Tongue (tissue), 2 donors: ENCODE measurements around the gene CTSW. TPM values are rescaled to one million over a fixed set of nuclear protein-coding genes. Genes with fewer than 3 reads are reported as not detected.

ENCODE experiments used
- DNase-seq: peaks from one replicate; pipeline ENCODE4 v3.0.0-alpha.2; 2015
- total RNA-seq: library from RNA; depleted of rRNA; stranded (reverse); fragments of >200 nt; gene quantifications from one replicate; pipeline ENCODE4 v1.2.3, GENCODE V29; 2014

CTSW gene
- total RNA-seq, 1 donor from 2014 or later = 0.82 TPM

GRCh38 chr11:65928667-65929066 lies 49.0 kb downstream of the CTSW start:
- DNase-seq = no peak

- no peak for DNase-seq
Observed at GRCh38 chr11:65931773-65932557, 52.3 kb downstream of the CTSW start.

DNA sequence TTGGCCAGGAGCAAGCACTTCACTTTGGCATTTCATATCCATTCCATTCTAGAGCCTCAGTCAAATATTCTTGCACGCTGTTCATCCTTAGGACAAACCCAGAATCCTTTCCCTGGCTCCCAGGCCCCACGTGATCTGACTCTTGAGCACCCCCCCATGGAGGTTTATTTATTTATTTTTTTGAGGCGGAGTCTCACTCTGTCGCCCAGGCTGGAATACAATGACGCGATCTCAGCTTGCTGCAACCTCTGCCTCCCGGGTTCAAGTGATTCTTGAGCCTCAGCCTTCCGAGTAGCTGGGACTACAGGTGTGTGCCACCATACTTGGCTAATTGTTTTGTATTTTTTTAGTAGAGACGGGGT lies 52.9 kb downstream of the CTSW start:
- no peak for DNase-seq

Other genes starting within 250 kb of the CTSW start
- 23.5 TPM for gene SIPA1, start 241.7 kb upstream of the CTSW start, total RNA-seq
- 18.8 TPM for gene RELA, start 216.9 kb upstream of the CTSW start, total RNA-seq
- 39.5 TPM for gene KAT5, start 167.6 kb upstream of the CTSW start, total RNA-seq
- gene RNASEH2C, start 159.0 kb upstream of the CTSW start, total RNA-seq = 20.2 TPM
- 4.6 TPM for gene AP5B1, start 98.9 kb upstream of the CTSW start, total RNA-seq
- gene OVOL1, start 92.8 kb upstream of the CTSW start, total RNA-seq = 2.1 TPM
- gene SNX32, start 45.9 kb upstream of the CTSW start, total RNA-seq = 0.10 TPM
- gene CFL1, start 21.7 kb upstream of the CTSW start, total RNA-seq = 413 TPM
- gene MUS81, start 19.4 kb upstream of the CTSW start, total RNA-seq = 48.4 TPM
- 39.7 TPM for gene EFEMP2, start 7.0 kb upstream of the CTSW start, total RNA-seq
- 90.9 TPM for gene FIBP, start 8.6 kb downstream of the CTSW start, total RNA-seq
- 26.2 TPM for gene CCDC85B, start 10.8 kb downstream of the CTSW start, total RNA-seq
- gene FOSL1, start 20.6 kb downstream of the CTSW start, total RNA-seq = 0.21 TPM
- 30.1 TPM for gene C11orf68, start 39.2 kb downstream of the CTSW start, total RNA-seq
- 49.2 TPM for gene DRAP1, start 39.6 kb downstream of the CTSW start, total RNA-seq
- gene TSGA10IP, start 65.6 kb downstream of the CTSW start, total RNA-seq = not detected
- 66.7 TPM for gene SART1, start 81.9 kb downstream of the CTSW start, total RNA-seq
- gene EIF1AD, start 122.3 kb downstream of the CTSW start, total RNA-seq = 34.2 TPM
- 29.8 TPM for gene BANF1, start 122.7 kb downstream of the CTSW start, total RNA-seq
- gene CST6, start 132.2 kb downstream of the CTSW start, total RNA-seq = 2.3 TPM
- not detected for gene CATSPER1, start 146.6 kb downstream of the CTSW start, total RNA-seq
- not detected for gene GAL3ST3, start 169.3 kb downstream of the CTSW start, total RNA-seq
- 95.4 TPM for gene SF3B2, start 172.5 kb downstream of the CTSW start, total RNA-seq
- 27.0 TPM for gene PACS1, start 190.4 kb downstream of the CTSW start, total RNA-seq